Erythroblast (primary cell): ENCODE data around the gene NDUFC1.

Source experiments
- GATA1 ChIP-seq: IDR thresholded peaks from 2 replicates; pipeline ENCODE4 v1.6.1; 2011; ENCODE audit warnings: low read depth, mild to moderate bottlenecking, control low read depth, low read length, moderate library complexity
- POLR2A ChIP-seq: IDR thresholded peaks from 2 replicates; pipeline ENCODE4 v1.6.1; 2011; ENCODE audit warnings: mild to moderate bottlenecking, low read length

DNA sequence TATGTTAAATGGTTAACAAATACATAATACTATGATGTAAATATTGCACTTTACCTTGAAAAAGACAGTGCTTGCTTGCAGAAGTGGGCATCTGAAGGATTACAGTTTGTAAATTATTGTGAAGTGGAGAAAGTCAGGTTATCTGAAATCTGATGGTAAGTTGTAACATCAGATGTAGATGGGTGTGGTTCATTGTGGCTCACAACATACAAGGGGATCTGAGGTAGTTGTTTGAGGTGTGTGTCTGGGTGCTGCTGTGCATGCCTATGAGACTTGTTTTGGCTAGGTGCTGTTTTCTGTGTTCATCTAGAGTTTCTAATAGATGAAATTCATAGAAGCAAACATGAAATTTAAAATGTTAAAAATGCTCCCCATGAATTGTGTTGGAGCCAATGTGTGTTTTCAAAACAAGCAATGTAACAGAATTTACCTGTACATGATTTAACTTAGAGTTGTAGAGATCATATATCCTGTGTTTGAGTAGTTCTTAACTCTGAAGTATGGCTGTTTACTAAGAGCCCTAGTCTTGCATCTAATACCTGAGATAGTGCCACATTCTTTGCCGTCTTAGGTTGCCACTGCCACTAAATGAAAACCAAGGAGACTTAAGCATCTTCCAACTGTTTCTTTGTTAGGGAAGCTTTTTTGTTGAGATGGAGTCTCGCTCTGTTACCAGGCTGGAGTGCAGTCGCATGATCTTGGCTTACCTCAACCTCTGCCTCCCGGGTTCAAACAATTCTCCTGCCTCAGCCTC is 11.9 kb upstream of the NDUFC1 start:
- no peak for TF ChIP-seq POLR2A
- no peak for TF ChIP-seq GATA1
